Muscle layer of duodenum (tissue), 2 donors: ENCODE results near the gene OBP2B.
"Not testable (repeated sequence)": the region's sequence is repeated elsewhere in the genome, so short reads cannot be mapped to it uniquely, and the experiment has no call there.

ENCODE experiments used
- H3K27ac ChIP-seq: one replicate; pipeline ENCODE4 v1.7.0; 2013; ENCODE audit warnings: mild to moderate bottlenecking, low read length
- H3K27me3 ChIP-seq: one replicate; pipeline ENCODE4 v1.7.0; 2013; ENCODE audit warnings: low read depth, mild to moderate bottlenecking, control low read depth, low read length
- H3K36me3 ChIP-seq, 2 donors: one replicate each; pipeline ENCODE4 v1.7.0; 2013; ENCODE audit warnings: low read length in 2 of 2, control low read depth in 1 of 2, mild to moderate bottlenecking in 1 of 2; ENCODE audit not compliant: insufficient read depth in 2 of 2, control insufficient read depth in 1 of 2
- H3K4me1 ChIP-seq, 2 donors: one replicate each; pipeline ENCODE4 v1.7.0; 2013; ENCODE audit warnings: low read length in 2 of 2, mild to moderate bottlenecking in 2 of 2, control low read depth in 1 of 2, moderate library complexity in 1 of 2; ENCODE audit not compliant: insufficient read depth in 2 of 2, control insufficient read depth in 1 of 2
- H3K4me3 ChIP-seq, 2 donors: one replicate each; pipeline ENCODE4 v1.7.0; 2013; ENCODE audit warnings: low read length in 2 of 2, low read depth in 1 of 2, mild to moderate bottlenecking in 1 of 2
- H3K9me3 ChIP-seq, 2 donors: one replicate each; pipeline ENCODE4 v1.7.0; 2013; ENCODE audit warnings: low read length in 2 of 2, control low read depth in 1 of 2, mild to moderate bottlenecking in 1 of 2; ENCODE audit not compliant: control insufficient read depth in 1 of 2
- donor health status: healthy.

Gene OBP2B

DNA sequence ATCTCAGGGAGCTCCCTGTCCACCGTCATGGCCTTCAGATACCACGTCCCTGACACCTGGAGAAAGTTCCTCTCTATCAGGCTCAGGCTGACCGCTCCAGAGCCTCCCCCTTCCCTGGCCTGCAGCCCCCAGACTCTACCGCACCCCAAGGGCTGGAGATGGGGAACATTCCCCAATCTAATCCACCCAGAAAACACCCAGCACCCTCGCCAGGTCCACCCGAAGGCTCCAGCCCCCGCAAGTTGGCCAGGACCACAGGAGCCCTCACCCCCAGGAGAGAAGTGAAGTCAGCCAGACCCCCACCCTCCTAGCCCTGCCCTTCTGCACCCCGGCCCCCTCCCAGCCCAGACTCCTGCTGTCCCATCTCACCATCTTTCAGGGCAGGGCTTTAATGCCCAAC, 18.9 kb upstream of the OBP2B start:
- not testable (repeated sequence) for H3K4me1 ChIP-seq, H3K9me3 ChIP-seq, H3K4me3 ChIP-seq, H3K27ac ChIP-seq, H3K36me3 ChIP-seq, H3K27me3 ChIP-seq

DNA sequence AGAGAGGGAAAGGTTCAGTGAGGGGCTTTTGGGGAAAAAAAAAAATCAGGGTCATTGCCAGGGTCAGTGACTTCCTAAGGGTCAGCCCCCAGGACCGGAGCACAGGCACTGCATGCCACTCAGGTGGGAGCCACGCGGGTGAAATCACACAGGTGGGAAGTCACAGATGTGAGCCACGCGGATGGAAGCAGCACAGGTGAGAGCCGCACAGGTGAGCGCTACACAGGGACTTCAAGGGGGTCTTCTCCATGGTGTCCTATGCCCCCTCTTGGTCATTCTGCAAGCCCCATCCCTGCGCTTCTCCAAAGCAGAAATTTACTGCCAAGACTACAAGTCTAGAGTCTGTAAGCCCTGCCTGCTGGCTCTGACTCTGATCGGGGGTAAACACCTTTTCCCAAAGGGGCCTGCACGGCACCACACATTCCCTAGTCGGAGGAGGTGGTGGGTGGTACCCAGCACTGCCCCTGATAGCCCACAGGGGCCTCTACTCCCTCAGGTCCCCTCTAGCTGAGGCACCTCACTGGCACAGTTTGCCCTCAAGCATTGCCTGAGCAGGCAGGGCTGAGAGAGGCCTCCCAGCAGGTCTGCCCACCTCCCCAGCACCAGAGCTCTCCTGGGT, 18.3 kb upstream of the OBP2B start:
- H3K27me3 ChIP-seq, result no peaks in the 10 kb centered on the region
- no peaks in the 10 kb centered on the region for H3K9me3 ChIP-seq
- H3K36me3 ChIP-seq, result no peaks in the 10 kb centered on the region
- H3K4me1 ChIP-seq, result no peaks in the 10 kb centered on the region
- no peak overlapping the region for H3K27ac ChIP-seq
- no peak overlapping the region for H3K4me3 ChIP-seq

DNA sequence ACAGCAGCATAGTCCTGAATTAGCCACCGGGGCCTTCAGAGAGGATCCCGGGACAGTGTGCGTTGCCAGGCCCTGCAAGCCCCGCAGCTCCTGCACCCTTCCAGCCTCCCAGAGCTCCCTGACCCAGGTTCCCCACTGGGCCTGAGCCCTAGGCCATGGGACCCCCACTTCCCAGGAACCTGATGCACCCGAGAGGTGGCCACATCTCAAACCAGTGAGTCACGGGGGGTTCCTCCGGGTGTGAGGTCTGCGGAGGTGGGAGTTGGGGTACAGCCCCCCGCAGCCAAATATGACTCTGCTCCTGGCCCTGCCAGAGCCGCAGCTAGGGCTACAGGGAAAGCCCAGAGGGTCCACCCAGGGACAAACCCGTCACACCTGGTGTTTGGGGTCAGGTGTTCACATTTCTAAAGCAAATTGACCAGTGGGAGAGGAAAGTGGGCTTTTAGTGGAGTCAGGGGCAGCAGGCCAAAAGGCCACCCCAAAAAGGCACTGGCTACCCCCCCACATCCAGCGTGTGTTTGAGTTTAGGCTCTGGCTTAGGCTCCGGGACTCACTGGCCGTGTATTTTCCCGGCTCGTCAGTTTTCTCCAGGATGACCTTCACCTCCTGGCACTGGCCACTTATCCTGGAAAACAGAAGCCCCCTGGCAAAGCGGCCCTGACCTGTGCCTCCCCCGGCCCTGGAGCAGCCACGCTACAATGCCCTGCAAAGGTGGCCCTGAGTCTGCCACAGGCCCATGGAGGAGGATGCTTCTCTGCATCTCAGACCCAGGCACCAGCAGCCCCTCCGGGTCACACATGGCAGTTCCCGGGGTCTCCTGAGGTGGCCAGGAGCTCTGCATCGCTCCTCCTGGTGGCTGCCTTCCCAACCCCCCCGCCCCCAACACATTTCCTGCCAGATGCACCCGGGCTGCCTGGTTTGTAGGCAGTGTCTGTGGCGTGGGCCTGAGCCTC, 17.4 kb upstream of the OBP2B start:
- no peaks in the 10 kb centered on the region for H3K9me3 ChIP-seq
- H3K4me1 ChIP-seq, result no peaks in the 10 kb centered on the region
- H3K27me3 ChIP-seq, result no peaks in the 10 kb centered on the region
- no peaks in the 10 kb centered on the region for H3K36me3 ChIP-seq
- H3K4me3 ChIP-seq, result no peak overlapping the region
- no peak overlapping the region for H3K27ac ChIP-seq

DNA sequence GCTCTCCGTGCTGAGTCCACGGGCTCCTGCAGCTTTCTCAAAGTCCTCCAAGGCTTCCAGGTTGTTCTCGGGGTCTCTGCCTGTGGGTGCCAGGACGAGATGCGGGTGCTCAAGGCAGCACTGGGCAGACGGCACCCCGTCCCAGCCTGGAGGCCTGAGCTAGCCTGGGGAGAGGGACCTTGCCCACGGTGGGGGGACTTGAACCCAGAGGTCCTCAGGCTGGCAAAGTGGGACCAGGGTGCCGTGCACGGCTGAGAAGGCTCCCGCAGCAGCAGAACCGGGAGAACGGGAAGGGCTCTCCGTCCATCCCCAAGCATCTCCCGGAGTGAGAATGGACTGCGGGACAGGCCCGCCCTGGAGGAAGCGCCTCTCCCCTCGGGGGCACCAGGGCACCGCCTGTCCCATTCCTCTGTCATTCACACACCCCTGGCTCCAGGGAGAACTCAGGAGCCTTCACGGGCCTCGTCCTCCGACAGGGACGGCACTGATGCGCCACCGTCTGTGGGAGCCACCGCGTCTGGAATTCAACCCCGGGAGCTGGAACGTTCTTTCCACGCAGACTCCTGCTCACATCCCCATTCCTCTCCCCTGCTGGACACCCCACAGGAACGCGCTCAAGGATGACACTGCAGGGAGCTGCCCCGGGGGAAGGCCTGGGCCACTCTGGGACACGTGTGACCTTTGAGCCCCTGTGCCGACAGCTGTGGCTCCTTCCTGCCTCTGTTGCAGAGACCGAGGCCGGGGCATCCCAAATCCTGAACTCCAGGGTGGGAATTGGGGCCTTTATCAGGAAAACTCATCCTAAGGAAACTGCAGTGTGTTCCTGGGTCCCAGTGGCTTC, 16.3 kb upstream of the OBP2B start:
- Histone ChIP-seq H3K27ac (no peak overlapping the region), H3K36me3 (no peaks in the 10 kb centered on the region), H3K9me3 (no peaks in the 10 kb centered on the region), H3K27me3 (no peaks in the 10 kb centered on the region), H3K4me3 (no peak overlapping the region), H3K4me1 (no peaks in the 10 kb centered on the region)

DNA sequence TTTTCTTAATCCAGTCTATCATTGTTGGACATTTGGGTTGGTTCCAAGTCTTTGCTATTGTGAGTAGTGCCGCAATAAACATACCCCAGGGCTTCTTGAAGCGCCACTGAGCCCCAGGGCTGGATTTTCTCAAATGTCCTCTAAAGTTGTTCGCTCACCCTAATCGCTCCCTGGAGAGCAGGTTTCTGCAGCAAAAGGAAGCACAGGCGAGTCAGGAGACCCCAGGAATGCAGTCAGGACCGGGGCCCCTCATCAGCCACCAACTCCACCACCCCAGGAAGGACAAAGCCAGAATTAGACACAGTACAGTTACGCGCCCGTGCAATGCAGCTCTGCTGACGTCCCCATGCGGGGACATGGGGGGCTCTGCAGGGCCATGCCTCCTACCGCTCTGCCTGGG, 15.7 kb upstream of the OBP2B start:
- Histone ChIP-seq H3K27ac (no peak overlapping the region), H3K9me3 (no peaks in the 10 kb centered on the region), H3K4me3 (no peak overlapping the region), H3K4me1 (no peaks in the 10 kb centered on the region), H3K36me3 (no peaks in the 10 kb centered on the region), H3K27me3 (no peaks in the 10 kb centered on the region)

DNA sequence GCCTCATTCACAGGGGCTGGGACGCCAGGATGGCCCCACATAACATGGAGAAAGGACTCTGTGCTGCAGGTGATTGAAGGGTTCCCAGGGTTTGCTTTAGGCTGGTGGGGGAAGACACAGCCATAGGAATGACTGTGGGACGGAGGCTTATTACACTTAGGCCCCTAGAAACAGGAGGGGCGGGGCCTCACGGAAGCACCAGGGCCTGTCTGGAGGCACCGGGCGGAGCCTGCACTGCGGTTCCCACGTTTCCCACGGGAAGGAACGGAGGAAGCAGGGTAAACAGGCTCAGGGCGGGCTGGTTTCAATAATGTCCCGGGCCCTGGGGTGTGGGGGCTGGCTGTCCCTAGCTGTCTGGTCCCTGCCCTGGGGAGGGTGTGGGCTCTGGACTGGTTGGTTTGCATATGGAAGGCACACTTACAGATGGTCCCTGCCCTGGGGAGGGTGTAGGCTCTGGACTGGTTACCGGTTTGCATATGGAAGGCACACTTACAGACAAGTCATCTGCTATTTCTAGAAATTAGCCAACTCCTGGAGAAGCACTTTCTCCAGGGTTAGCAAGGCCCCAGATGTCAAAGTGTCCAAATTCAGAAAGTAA, 14.2 kb upstream of the OBP2B start:
- H3K27ac ChIP-seq, H3K4me3 ChIP-seq, H3K27me3 ChIP-seq, H3K4me1 ChIP-seq, H3K9me3 ChIP-seq, H3K36me3 ChIP-seq: not testable (repeated sequence)

DNA sequence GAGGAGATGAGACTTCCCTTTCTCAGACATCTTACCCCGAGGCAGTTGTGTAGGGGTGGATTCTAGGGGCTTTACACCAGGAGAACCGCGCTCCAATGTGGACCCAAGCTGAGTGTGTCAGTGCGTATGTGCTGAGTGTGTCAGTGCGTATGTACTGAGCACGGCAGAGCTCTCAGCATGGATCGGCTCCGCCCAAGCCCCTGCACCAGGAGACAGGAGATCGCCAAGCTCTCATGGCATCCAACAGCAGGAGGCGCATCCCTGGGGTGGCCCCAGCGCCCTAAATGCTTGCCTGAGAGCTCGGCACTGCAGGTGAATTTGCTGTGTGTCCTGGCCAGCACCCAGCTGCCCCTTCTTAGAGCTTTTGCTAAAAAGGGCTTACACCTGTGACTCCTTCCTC, 12.9 kb upstream of the OBP2B start:
- H3K27me3 ChIP-seq, H3K36me3 ChIP-seq, H3K27ac ChIP-seq, H3K4me1 ChIP-seq, H3K4me3 ChIP-seq, H3K9me3 ChIP-seq: not testable (repeated sequence)

DNA sequence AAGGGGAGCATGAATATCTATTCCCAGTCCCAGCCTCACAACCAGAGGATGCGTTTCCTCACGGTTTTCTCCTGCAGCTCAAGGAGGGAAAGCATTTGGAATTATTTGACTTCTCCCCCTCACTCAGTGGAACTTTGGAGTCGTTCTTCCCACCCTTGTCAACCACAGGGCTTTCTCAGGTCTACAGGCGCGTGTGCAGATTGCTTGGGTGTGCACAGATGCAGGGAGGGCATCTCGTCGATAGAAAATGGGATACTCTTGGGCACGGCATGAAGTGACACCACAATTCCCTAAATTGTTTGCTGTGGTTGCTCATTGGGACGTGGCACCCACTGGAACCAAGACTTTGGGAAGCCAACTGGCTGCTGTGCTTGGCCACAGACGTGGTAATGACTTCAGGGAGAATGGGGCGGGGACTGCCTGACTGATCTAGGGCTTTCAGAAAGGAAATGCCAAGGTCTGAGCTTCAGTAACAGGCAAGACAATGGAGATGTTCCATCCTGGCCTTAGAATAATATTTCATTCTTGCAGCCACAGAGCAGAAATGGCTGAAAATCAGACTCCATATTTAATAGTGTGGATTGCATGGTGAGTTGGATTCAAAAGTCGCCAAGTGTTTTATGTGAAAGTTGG, 12.2 kb upstream of the OBP2B start:
- H3K27me3 ChIP-seq, result no peaks in the 10 kb centered on the region
- no peak overlapping the region for H3K4me3 ChIP-seq
- no peaks in the 10 kb centered on the region for H3K36me3 ChIP-seq
- no peak overlapping the region for H3K27ac ChIP-seq
- no peaks in the 10 kb centered on the region for H3K4me1 ChIP-seq
- no peaks in the 10 kb centered on the region for H3K9me3 ChIP-seq

DNA sequence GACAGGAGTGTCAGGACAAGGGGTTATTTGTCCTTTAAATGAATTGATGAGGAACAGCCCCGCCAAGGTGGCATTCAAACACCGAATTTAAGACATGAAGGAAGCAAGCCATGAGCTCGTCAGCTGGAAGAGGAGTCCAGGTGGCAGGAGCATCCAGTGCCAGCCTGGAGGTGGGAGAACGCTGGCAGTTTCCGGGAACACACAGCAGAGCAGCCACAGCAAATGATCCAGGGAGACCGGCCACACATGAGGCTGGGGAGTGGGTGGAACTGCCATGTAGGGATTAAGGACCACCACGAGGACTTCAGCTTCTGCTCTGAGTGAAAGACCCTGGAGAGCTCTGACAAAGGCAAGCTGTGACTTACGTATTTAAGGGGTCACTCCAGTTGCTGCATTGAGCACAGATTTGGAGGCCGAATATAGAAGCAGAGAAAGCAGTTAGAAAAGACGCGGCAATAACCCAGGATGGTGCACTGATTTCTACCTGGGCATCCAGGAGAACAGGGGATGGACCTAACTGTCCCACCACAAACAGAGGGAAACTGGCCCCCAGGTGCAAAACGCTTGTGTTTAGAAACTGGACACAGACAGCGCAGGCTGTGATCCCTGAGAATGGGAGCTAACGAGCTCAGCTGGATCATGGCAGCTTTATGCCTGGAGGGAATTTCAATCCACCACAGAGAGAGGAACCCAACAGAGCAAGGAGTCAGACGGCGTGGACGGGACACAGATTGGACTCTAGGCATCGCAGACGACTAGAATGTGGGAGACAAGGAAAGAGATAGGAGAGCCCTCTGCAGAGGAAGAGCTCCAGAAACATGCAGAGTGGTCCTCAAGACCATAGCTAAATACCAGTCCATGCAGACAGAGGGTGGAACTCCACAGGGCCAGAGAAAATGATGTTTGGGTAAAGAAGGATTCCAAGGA, 9.3 kb upstream of the OBP2B start:
- not testable (repeated sequence) for H3K4me3 ChIP-seq, H3K9me3 ChIP-seq, H3K36me3 ChIP-seq, H3K27me3 ChIP-seq, H3K27ac ChIP-seq, H3K4me1 ChIP-seq

DNA sequence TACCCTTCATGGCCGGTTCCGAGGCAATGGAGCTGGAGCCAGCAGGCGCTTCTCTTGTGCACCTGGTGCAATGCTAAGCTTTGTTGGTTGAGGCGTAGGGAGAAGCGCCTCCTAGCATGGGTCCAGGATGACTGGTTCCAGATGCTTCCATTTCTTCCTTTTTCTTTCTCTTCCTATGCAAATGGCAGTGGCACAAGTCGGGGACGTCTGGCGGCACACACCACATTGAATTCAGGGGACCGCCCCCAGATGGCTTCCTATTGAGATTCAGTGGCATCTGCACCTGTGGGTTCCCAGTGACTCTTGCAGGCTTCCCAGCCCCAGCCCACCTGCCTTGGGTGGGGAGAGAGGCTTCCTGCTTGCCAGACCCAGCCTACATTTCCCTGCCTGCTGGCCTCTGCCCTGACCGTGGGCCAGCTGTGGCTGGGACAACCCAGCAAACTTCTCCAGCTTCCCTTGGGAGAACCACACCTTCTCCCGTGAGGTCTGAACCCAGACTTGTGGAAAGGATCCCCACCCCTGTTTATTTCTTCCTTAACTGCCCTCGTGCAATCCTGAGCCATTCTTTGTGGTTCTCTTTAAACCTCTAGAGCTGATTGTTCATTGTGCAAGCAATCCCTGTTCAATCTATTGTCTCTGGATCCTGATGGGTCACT, 8.4 kb upstream of the OBP2B start:
- not testable (repeated sequence) for H3K36me3 ChIP-seq, H3K4me3 ChIP-seq, H3K27ac ChIP-seq, H3K4me1 ChIP-seq, H3K27me3 ChIP-seq, H3K9me3 ChIP-seq
